Ecto neural progenitor cell (in vitro differentiated cells): Measurements from ENCODE around the gene AURKA.
A peak's percentile ranks its signal among the peaks of the same experiment; 100 is the strongest.
"Not testable (repeated sequence)": the region's sequence is repeated elsewhere in the genome, so short reads cannot be mapped to it uniquely, and the experiment has no call there.

Experiments used
- DNase-seq: peaks from one replicate; pipeline ENCODE4 v3.0.0-alpha.2; 2018; ENCODE audit warnings: low spot score

AURKA gene

DNA sequence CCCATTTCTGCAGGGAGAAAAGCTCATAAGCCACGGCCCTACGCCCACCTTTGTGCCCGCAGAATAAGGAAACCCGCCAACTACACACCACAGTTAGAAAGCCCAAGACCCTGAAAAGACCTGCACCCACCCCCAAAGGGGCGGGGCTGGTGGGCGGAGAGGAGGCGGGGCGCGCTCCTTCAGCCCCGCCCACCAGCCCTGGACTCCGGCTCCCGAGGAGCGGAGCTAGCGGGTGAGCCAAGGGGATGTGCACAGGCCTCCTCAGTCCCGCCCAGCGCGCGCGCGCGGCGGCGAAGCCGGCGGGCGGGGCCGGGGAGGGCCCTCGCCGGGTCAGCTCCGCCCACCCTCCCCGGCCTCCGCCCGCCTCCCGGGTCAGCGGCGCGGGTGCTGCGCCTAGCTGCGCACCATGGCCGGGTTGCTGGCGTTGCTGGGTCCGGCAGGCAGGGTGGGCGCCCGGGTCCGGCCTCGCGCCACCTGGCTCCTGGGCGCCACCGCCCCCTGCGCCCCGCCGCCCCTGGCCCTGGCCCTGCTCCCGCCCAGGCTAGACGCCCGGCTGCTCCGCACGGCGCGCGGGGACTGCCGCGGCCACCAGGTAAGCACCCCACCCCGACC, 33.3 kb downstream of the AURKA start, which contains the start of gene FAM210B:
Gene FAM210B, plus strand, starts transcription at position 375 of the 612 bp plus-strand sequence. Its CDS starts 32 bp downstream, at position 407.
- peak; percentile 91 for DNase-seq

DNA sequence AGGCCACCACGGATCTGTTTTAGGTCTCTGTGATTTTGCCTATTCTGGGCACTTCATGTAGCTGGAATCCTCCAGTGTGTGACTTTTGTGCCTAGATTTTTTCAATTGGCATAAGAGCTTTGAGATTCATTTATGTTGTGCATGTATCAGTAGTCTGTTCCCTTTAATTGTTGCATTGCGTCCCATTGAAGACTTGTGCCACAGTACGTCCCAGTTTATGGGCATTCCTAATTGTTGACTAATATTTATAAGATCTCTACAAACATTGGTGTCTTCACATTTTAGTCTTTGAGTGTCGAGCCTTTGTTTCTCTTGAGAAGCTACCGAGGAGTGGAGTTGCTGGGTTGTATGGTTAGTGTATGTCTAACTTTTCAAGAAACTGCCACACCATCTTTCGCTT, 33.9 kb downstream of the AURKA start:
- DNase-seq = no peak

DNA sequence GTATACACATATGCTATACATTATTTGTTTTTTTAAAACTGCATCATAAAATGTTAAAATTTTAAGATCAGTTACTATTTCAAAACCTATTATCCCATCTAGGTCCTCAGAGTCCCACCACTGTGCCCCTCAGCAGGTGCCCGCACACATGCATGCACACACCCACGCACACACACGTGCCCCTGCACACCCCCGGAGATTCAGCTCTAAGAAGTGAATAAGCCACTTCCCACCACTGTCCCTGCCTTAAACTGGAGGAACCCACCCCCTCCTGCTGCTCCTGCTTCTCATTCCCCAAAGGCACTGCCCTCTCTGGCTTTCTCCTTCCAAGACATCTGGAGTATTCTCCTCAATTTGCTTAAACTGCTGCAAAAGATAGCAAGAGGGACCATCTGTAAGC, 38.7 kb downstream of the AURKA start:
- DNase-seq = no peak

DNA sequence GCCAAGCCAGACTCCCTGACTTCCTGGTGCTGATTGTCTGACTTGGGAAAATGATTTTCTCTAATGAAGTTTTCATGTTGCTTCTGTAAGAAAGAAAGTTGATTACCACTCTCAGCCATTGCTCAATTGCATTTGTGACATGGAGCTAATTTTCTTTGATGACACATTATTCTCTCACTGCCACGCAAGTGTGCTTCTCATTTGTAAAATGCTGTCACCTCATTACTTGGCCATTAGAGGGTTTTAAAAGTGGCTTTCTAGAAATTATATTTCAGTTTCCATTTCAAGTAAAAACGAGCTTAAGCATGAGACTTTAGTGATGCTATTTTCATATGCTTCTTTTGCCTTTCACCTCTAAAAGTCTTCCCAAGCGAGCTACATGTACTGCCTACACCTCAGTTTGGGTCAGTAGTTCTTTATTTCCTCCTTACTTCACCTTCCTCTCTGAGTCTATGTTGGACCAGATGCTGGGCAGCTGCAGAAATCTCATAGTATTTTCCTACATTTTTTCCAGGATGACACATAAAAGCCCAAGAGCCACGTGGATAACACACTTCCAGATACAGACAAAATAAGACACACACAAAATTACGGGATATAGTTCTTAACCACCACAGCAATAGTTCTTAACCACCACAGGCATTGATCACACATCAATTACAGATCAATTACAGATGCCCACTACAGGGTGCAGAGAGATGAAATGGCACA, 39.5 kb downstream of the AURKA start:
- no peak for DNase-seq

DNA sequence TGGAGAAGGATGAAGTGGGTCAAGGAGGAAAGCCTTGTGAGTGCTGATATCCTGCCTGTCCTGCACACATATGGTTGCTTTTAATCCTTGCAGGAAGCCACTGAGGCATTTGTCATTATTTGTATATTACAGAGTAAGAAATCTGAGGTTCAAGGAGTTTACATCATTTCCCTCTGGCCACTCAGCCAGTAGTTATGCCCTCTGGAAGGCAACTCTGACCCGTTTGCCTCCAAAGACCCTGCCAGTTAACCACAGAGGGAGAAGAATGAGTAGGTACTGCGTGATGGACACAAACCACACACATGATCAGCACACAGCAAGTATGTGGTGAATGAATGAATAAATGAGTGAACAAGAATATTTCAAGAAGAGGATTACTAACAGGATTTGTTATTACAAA, 41.2 kb downstream of the AURKA start:
- DNase-seq = no peak

DNA sequence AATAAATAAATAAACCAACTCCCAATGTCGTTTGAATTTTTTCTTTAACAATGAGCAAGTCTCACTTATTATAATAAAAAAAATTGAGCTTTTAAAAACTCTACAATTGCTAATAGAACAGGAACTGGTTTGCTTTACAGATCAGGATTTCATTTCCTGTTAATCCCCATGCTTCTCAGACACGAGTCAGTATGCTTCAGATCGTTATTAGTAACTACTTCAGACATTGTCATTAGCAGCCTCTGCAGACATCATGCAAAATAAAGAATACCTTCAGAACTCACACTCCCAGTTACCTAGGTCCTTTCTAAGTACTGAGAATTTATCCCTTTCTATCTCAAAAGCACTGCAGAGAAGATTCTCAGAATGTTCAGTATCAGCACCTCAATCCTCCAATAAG, 43.3 kb downstream of the AURKA start:
- DNase-seq = no peak

DNA sequence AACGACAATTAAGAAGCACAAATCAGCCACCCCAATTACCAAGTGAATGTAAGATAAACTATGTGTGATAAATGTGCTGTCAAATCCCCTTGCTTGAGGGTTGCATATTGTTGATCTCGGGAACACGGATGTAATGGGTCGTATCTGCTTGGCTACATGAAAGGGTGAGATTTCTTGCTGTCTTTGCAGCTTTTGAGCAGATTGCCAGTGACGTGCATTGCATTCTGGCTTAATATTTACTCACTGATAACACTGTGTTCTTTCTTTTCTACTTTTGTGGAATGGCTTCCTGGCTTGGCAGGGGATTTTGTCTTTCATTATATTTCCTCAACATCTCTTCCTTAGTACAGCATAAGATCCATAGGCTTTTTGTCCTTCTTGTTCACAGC, 43.7 kb downstream of the AURKA start:
- no peak for DNase-seq

DNA sequence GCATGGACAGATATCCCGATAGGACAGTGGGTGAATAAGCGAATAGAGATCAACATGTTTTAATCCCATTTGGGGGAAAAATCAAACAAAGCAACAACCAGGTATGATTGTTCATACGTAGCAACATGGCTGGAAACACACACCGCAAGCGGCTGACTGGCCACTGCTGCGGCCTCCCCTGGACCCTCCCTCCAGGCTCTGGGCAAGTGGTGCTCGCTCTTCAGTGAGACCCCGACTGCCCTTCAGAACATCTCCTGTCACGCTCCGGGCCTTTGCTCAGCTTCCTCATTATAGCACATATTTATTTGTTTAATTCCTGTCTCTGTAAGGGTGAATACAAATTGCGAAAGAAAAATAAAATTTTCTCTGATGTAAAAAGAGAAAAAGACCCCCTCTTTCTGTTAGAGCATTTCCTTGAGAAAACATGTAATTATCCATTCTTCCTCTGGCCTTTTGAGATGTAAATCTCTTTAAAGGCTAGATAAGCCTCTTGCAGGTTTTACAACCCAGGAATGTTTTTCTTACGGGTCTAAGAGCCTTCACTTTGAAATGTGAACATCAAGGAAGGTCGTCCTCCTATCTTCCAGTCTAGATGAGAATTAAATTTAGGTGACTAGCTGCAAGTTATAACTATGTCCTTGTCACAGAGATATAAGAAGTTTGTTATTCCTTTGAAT, 44.2 kb downstream of the AURKA start:
- peak; percentile 56 for DNase-seq

DNA sequence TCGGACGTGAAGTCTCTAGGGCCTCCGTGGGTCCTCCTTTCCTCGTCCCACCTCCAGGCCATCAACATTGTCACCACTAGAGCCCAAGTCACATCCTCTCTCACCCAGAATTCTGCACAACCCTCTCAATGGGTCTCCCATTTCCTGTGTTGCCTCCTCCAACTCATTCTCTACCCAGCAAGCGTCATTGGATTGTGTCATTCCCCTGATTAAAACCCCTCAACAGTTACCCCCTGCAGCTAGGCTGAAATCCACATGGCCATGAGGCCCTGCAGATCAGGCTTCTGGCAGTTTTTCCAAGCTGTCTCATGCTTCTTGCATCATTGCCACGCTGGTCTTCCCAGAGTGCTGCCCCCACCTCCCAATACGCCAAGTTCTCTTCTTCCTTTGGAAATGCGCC, 46.1 kb downstream of the AURKA start:
- DNase-seq = no peak

DNA sequence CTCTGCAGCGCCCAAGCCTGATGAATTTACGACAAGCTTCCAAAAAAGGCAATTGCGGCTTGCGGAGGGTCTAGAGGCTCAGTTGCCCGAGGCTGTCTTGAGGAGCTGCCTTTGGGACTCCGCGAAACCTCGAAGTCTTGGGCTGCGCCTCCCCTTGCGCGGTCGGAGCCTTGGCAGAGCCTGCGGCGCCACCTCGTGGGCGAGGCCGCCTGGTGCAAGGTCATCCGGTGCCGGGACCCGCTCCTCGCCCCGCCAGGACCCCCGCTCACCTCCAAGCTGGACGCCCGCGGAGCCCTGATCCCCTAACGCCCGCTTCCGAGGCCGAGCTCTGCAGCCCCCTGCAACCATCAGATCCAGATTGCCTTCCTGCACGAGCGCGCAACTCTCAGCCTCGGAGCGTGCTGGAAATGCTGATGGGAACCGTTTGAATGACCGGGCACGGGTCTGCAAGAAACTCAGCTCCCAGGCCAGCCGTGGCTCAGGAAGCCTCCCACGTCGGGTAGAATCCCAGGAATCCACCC, 48.1 kb downstream of the AURKA start:
- peak; percentile 89 for DNase-seq

DNA sequence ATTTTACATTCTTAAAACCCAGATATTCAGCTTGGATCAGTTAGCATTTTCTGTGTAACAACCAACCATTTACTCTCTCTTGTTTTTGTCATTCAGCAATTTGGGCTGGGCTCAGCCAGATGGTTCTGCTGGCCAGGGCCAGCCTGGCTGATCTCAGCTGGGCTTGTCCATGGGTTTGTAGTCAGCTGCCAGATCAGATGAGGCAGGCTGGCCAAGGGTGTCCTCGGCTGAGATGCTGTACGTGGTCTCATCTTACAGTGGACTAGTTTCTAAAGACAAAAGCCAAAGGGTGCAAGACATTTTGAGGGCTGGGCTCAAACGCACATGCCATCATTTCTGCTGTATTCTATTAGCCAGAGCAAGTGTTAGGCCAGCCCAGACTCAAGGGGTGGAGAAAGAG, 49.2 kb downstream of the AURKA start:
- no peak for DNase-seq

DNA sequence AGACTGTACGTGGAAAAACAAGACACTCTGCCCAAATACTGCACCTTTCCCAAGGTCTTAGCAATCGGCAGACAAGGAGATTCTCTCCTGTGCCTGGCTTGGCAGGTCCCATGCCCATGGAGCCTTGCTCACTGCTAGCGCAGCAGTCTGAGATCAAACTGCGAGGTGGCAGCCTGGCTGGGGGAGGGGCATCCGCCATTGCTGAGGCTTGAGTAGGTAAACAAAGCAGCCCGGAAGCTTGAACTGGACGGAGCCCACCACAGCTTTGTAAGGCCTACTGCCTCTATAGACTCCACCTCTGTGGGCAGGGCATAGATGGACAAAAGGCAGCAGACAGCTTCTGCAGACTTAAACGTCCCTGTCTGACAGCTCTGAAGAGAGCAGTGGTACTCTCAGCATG, 55.3 kb downstream of the AURKA start:
- DNase-seq = not testable (repeated sequence)

DNA sequence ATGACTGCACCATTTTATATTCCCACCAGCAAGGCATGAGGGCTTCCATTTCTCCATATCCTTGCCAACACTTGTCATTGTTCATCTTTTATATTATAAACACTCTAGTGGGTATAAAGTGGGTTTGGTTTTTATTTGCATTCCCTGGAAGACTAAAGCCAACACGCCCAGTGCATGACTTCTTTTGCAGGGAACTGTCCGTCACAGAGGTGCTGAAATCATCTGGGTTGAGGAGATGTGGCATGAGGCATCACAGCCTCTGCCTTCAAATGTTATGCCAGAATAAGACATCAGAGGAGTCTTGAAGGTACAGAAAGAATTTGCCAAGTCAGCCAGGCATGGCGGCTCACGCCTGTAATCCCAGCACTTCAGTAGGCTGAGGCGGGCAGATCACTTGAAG, 63.2 kb downstream of the AURKA start:
- no peak for DNase-seq

DNA sequence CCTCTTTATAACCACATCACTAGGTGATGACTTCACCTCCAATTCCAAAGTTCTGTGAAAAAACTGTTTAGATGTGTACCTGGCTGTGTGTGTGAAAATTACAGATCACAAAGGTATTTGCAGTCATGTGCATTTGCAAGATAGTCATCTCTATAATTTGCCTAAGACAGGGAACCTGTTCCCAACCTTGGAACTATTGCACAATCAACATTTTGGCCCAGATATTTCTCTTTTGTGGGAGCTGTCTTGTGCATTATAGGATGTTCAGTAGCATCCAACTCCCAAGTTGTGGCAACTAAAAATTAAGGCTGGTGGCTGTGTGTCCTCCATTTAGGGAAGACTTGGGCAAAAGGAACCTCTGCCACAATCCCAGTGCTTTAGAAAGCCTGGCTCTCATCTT, 67.2 kb downstream of the AURKA start:
- DNase-seq = no peak

DNA sequence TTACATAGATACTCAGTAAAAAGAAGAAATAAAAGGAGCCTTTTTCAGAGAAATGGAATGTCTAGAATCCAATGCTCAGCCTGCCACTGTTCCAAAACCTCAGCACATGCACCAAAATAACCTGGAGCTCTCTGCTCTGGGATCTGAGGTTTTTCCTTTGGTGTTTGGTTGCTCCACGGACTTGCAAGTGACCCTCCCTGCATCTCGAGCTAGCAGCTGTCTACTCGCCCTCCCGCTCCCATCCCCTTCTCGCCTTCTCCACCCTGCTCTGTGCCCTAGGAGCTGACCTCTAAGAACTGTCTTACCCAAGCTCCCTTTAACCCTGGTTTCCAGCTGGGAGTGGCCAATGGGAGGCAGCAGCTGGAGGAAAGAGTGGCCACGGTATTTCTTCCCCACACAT, 68.4 kb downstream of the AURKA start:
- no peak for DNase-seq

DNA sequence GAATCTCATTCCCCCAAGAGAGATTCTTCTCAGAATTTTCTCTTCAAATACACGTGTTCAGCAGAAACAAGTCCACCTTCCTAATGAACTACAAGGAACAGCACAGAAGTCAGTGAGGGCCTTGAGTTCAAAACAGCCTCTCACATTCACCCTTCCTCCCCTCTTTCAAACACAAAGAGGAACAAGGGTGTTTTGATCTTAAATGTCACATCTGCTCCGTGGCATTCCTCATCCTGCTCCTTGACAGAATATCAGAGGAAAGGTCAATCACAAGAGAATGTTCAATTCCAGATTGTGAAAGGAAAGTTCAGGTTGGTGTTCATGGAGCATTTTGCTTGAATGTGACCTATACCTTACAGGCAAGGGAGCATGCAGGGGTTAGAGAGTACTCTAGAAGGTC, 68.8 kb downstream of the AURKA start:
- no peak for DNase-seq

DNA sequence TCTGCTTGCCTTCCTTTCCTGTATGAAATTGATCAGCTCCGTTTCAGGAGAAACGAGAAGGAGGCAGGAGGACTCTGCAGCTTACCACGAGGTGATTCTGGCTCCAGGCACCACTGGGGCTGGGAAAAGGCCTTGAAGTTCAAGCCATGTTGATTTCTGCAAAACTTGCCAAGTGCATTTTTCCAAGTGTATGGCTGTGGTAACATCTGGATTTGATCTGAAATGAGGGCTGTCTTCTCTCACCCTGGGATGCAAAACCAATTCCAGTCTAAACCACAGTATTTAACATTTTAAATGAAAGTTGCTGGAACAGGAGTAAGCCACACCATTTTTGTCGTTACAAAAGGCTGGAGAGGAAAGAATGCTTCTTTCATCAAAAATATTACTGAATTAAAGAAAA, 69.3 kb downstream of the AURKA start:
- DNase-seq = no peak
